Osteoblast (primary cell): ENCODE results near the gene C1QTNF9B. TPM values are rescaled to one million over a fixed set of nuclear protein-coding genes. Genes with fewer than 3 reads are reported as not detected.

ENCODE experiments used
- DNase-seq: peaks from one replicate; pipeline ENCODE4 v3.0.0; 2011; ENCODE audit warnings: low spot score, mixed read lengths; ENCODE audit not compliant: insufficient read length; ENCODE audit errors: missing footprints
- H2AFZ ChIP-seq: 2 replicates; pipeline ENCODE4 v1.6.0; 2011; ENCODE audit warnings: mild to moderate bottlenecking, low read length
- H3K27ac ChIP-seq: 2 replicates; pipeline ENCODE4 v1.5.1; 2011; ENCODE audit warnings: mild to moderate bottlenecking, low read depth, low read length, moderate library complexity
- H3K27me3 ChIP-seq: 2 replicates; pipeline ENCODE4 v1.6.0; 2012; ENCODE audit warnings: mild to moderate bottlenecking, control low read depth, inconsistent platforms, low read length, moderate library complexity; ENCODE audit not compliant: insufficient read depth
- H3K36me3 ChIP-seq: 2 replicates; pipeline ENCODE4 v1.5.1; 2011; ENCODE audit warnings: mild to moderate bottlenecking, low read length, control low read depth, moderate library complexity; ENCODE audit not compliant: insufficient read depth
- H3K4me1 ChIP-seq: 2 replicates; pipeline ENCODE4 v1.5.1; 2011; ENCODE audit warnings: mild to moderate bottlenecking, low read length, control low read depth, moderate library complexity; ENCODE audit not compliant: insufficient read depth
- H3K4me2 ChIP-seq: 2 replicates; pipeline ENCODE4 v1.6.0; 2011; ENCODE audit warnings: mild to moderate bottlenecking, low read length; ENCODE audit not compliant: insufficient read depth
- H3K4me3 ChIP-seq: fragments of 200-600 bp; sonication (generic); 3 replicates; pipeline ENCODE4 v1.5.1; 2012; ENCODE audit warnings: mild to moderate bottlenecking, low read length, inconsistent platforms; ENCODE audit not compliant: insufficient read depth
- H3K79me2 ChIP-seq: 2 replicates; pipeline ENCODE4 v1.6.0; 2012; ENCODE audit warnings: mild to moderate bottlenecking, low read length, control low read depth, inconsistent platforms; ENCODE audit not compliant: insufficient read depth
- H3K9me3 ChIP-seq: 2 replicates; pipeline ENCODE4 v1.5.1; 2011; ENCODE audit warnings: low read depth, low read length, control low read depth
- H4K20me1 ChIP-seq: 2 replicates; pipeline ENCODE4 v1.6.0; 2012; ENCODE audit warnings: mild to moderate bottlenecking, low read length, control low read depth; ENCODE audit not compliant: insufficient read depth
- CTCF ChIP-seq: IDR thresholded peaks from 2 replicates; pipeline ENCODE4 v1.5.1; 2011; ENCODE audit warnings: mild to moderate bottlenecking, low read depth, low read length, moderate library complexity; ENCODE audit errors: extremely low read depth
- total RNA-seq: library from RNA; depleted of rRNA; stranded (reverse); fragments of >200 nt; gene quantifications from 2 replicates; pipeline ENCODE4 v1.2.3, GENCODE V29; 2012

Gene C1QTNF9B
- total RNA-seq, 1 donor = not detected

GRCh38 chr13:23865026-23865425 lies 32.3 kb downstream of the C1QTNF9B start:
- Histone ChIP-seq H3K4me2 (no peak overlapping the region), H3K36me3 (peaks cover 8% of the 10 kb centered on the region), H3K27me3 (no peaks in the 10 kb centered on the region), H3K4me1 (peaks cover 22% of the 10 kb centered on the region), H4K20me1 (no peaks in the 10 kb centered on the region), H3K27ac (no peak overlapping the region), H3K4me3 (no peak overlapping the region), H3K79me2 (no peaks in the 10 kb centered on the region), H3K9me3 (no peaks in the 10 kb centered on the region), H2AFZ (no peak overlapping the region)
- no peak for DNase-seq
- no peak for TF ChIP-seq CTCF

- no peaks in the 10 kb centered on the region for H4K20me1 ChIP-seq
- no peak overlapping the region for H3K4me2 ChIP-seq
- H3K4me1 ChIP-seq = peaks cover 1% of the 10 kb centered on the region
- no peaks in the 10 kb centered on the region for H3K9me3 ChIP-seq
- no peak overlapping the region for H2AFZ ChIP-seq
- no peak for TF ChIP-seq CTCF
- no peak overlapping the region for H3K4me3 ChIP-seq
- no peak overlapping the region for H3K27ac ChIP-seq
- peaks cover 8% of the 10 kb centered on the region for H3K36me3 ChIP-seq
- H3K27me3 ChIP-seq = no peaks in the 10 kb centered on the region
- no peaks in the 10 kb centered on the region for H3K79me2 ChIP-seq
- DNase-seq = no peak
Measured at GRCh38 chr13:23861310-23861709, 36.0 kb downstream of the C1QTNF9B start.

GRCh38 chr13:23859904-23860303 lies 37.4 kb downstream of the C1QTNF9B start:
- H3K4me2 ChIP-seq = no peak overlapping the region
- H3K4me3 ChIP-seq = no peak overlapping the region
- no peaks in the 10 kb centered on the region for H3K79me2 ChIP-seq
- H4K20me1 ChIP-seq = no peaks in the 10 kb centered on the region
- TF ChIP-seq CTCF = no peak
- no peak for DNase-seq
- peaks cover 8% of the 10 kb centered on the region for H3K36me3 ChIP-seq
- no peak overlapping the region for H2AFZ ChIP-seq
- H3K27ac ChIP-seq = no peak overlapping the region
- no peaks in the 10 kb centered on the region for H3K4me1 ChIP-seq
- no peaks in the 10 kb centered on the region for H3K9me3 ChIP-seq
- no peaks in the 10 kb centered on the region for H3K27me3 ChIP-seq

- no peaks in the 10 kb centered on the region for H3K4me1 ChIP-seq
Measured at GRCh38 chr13:23859455-23859854, 37.8 kb downstream of the C1QTNF9B start.

More at GRCh38 chr13:23859455-23859854, 37.8 kb downstream of the C1QTNF9B start:
- Histone ChIP-seq H3K4me3 (no peak overlapping the region), H3K79me2 (no peaks in the 10 kb centered on the region), H2AFZ (no peak overlapping the region), H3K9me3 (no peaks in the 10 kb centered on the region), H3K27ac (no peak overlapping the region), H3K4me2 (no peak overlapping the region), H4K20me1 (no peaks in the 10 kb centered on the region), H3K27me3 (no peaks in the 10 kb centered on the region), H3K36me3 (peaks cover 8% of the 10 kb centered on the region)
- no peak for TF ChIP-seq CTCF
- no peak for DNase-seq
